ENCODE data around the gene CRYGN. TPM values are rescaled to one million over a fixed set of nuclear protein-coding genes. Genes with fewer than 3 reads are reported as not detected.

CRYGN gene
- total RNA-seq, 2 donors from 2014 or later: 0.90 TPM; not detected in 1

DNA sequence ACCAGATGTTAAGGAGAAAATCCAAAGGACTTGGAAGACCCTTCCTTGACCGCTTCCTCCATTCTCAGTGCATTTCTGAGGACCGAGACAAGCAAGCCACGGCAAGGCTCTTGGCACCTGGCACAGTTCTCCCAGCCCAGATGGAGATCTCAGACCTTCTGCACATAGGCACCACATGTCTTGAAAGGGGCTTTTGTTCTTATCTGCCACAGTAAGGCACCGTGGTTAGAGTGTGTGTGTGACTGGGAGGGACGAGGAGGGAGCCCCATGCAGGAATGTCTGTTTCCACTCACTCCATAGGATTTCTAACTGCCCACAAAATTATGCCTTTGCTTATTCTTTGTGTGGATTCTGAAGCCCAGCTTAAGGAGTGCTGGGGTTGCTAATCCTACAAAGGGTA is 19.8 kb downstream of the CRYGN start:
- Histone ChIP-seq H3K4me1 (no peaks in the 10 kb centered on the region), H3K27ac (no peak overlapping the region), H3K27me3 (no peaks in the 10 kb centered on the region), H3K36me3 (no peaks in the 10 kb centered on the region), H3K4me3 (no peak overlapping the region), H3K9me3 (peaks cover 0 to 17% of the 10 kb centered on the region in 2 donors)
- no peak for DNase-seq (ENCODE audit: low spot score)
- TF ChIP-seq, protein P1, sequence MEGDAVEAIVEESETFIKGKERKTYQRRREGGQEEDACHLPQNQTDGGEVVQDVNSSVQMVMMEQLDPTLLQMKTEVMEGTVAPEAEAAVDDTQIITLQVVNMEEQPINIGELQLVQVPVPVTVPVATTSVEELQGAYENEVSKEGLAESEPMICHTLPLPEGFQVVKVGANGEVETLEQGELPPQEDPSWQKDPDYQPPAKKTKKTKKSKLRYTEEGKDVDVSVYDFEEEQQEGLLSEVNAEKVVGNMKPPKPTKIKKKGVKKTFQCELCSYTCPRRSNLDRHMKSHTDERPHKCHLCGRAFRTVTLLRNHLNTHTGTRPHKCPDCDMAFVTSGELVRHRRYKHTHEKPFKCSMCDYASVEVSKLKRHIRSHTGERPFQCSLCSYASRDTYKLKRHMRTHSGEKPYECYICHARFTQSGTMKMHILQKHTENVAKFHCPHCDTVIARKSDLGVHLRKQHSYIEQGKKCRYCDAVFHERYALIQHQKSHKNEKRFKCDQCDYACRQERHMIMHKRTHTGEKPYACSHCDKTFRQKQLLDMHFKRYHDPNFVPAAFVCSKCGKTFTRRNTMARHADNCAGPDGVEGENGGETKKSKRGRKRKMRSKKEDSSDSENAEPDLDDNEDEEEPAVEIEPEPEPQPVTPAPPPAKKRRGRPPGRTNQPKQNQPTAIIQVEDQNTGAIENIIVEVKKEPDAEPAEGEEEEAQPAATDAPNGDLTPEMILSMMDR (IDR thresholded peaks at IDR 0.05): no peak

DNA sequence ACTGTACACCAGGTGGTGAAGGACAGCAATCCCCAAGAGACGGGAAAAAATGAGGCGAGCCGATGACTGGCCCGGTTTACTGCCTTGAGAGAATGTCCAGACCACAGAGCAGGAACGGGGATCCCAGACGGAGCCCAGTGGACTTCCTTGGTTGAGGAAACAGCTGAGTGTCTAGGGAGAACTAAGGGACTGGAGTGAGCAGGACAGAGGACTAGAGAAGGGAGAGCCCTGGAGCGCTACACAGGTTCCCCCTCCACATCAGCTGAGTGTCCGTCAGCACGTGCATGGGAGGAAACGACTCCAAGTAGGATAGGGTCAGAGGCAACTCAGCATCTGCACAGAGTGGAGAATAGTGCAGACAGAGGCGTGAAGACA is 23.0 kb downstream of the CRYGN start:
- H3K27ac ChIP-seq: no peak overlapping the region
- no peak for DNase-seq (ENCODE audit: low spot score)
- H3K4me3 ChIP-seq: no peak overlapping the region
- no peaks in the 10 kb centered on the region for H3K27me3 ChIP-seq
- peaks cover 0 to 11% of the 10 kb centered on the region in 2 donors for H3K9me3 ChIP-seq
- H3K36me3 ChIP-seq: no peaks in the 10 kb centered on the region
- H3K4me1 ChIP-seq: no peaks in the 10 kb centered on the region
- TF ChIP-seq, protein P1 (IDR thresholded peaks at IDR 0.05): no peak

DNA sequence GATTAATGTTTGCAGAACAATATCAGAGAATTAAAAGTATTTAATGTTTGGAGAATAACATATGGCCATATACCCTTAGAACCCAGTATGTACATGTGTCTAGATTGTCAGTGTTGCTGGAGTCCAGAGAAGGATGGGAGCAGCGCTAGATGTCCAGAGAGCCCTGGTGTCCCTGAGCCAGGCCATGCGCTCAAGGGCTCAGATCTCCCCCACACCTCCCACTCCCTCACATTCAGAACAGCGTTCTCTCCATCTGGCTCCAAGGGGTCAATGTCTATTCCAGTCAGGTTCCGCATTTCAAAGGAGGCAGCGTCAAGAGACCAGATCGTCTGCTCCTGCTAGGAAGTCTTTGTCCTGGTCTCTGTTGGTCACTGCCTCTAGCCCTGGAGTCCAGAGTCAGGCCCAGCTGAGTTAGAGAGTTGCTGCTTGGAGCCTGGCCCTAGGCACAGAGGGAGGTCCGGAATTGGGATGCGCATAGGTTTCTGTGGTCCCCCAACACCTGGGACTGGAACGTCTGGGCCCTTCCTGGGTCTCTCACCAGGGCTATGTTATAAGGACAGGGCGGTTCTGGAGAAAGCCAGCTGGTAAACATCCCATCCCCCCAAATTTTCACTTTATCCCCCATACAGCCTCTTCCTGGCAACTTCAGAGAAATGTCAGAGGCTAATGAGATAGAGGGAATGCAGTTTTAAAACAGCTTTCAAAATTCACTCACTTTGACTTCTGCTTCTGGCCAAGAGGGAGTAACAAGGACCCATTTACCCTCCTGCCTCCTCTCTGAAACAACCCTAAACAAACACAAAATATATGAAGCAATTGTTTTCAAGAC is 23.6 kb downstream of the CRYGN start:
- no peak overlapping the region for H3K4me3 ChIP-seq
- DNase-seq (ENCODE audit: low spot score): no peak
- TF ChIP-seq, protein P1 (IDR thresholded peaks at IDR 0.05): no peak
- H3K27ac ChIP-seq: no peak overlapping the region
- H3K36me3 ChIP-seq: no peaks in the 10 kb centered on the region
- no peaks in the 10 kb centered on the region for H3K27me3 ChIP-seq
- H3K9me3 ChIP-seq: peaks cover 0 to 11% of the 10 kb centered on the region in 2 donors
- H3K4me1 ChIP-seq: no peaks in the 10 kb centered on the region

DNA sequence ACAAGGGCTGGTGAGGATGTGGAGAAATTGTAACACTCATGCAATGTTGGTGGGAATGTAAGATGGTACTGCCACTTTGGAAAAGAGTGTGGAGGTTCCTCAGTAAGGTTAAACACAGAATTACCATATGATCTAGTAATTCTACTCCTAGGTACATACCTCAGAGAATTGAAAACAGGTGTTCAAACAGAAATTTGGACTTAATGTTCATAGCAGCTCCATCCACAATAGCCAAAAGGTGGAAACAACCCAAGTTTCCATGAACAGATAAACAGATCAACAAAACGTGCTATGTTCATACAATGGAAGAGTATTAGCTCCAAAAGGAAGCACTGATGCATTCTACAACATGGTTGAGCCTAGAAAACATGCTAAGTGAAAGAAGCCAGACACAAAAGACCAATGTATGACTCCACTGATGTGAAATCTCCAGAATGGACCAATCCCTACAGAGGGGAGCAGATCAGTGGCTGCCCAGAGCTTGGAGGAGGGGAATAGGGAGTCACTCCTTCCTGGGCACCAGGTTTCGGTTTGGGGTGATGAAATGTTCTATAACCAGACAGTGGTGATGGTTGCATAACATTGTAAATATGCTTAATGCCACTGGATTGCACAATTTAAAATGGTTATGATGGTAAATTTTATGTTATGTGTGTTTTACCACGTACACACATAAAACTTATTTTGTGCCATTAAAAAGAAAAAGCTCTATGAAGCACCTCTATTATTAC is 24.4 kb downstream of the CRYGN start:
- H3K4me1 ChIP-seq: peaks cover 0 to under 1% of the 10 kb centered on the region in 2 donors
- TF ChIP-seq, protein P1 (IDR thresholded peaks at IDR 0.05): no peak
- no peaks in the 10 kb centered on the region for H3K36me3 ChIP-seq
- no peak for DNase-seq (ENCODE audit: low spot score)
- H3K27me3 ChIP-seq: no peaks in the 10 kb centered on the region
- H3K4me3 ChIP-seq: no peak overlapping the region
- H3K27ac ChIP-seq: no peak overlapping the region
- peaks cover 0 to 10% of the 10 kb centered on the region in 2 donors for H3K9me3 ChIP-seq

DNA sequence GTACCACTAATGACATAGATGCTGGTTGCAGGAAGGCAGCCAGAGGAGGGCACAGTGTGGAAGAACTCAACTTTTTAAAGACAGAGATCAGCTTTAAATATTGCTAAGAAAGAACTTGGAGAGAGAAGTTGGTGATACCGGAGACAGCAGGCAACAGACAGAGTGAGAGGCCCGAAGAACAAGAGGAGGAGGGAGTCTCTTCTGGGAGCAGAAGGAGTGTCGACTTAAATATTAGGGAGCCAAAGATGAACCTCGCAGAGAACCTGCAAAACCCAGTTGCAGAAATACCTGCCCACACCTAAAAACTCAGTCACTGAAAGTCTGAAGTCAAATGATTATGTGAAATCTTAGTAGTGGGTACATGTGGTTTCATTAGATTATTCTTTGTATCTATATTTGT is 26.7 kb downstream of the CRYGN start:
- H3K9me3 ChIP-seq: no peaks in the 10 kb centered on the region
- H3K27ac ChIP-seq: no peak overlapping the region
- TF ChIP-seq, protein P1 (IDR thresholded peaks at IDR 0.05): no peak
- DNase-seq (ENCODE audit: low spot score): no peak
- peaks cover 0 to 17% of the 10 kb centered on the region in 2 donors for H3K4me1 ChIP-seq
- no peaks in the 10 kb centered on the region for H3K36me3 ChIP-seq
- peaks cover 0 to 12% of the 10 kb centered on the region in 2 donors for H3K27me3 ChIP-seq
- H3K4me3 ChIP-seq: no peak overlapping the region

Measured in right atrium auricular region (tissue), 2 donors.